Uterus (tissue), 2 donors: ENCODE results near the gene SLX4IP.

Source experiments
- POLR2A ChIP-seq, 2 donors: fragments of 450-650 bp; IDR thresholded peaks; one replicate each; pipeline ENCODE4 v1.6.1; 2016; ENCODE audit warnings: antibody characterized with exemption in 2 of 2, mild to moderate bottlenecking in 1 of 2, moderate library complexity in 1 of 2
- TF ChIP-seq, protein P1 (sequence below), 4 experiments: fragments of 200-600 bp in 2 of 4; fragments of 450-650 bp in 2 of 4; sonication (generic) in 2 of 4; IDR thresholded peaks; one replicate each; pipeline ENCODE4 v1.5.1; 2016 to 2019; ENCODE audit warnings: antibody characterized with exemption in 4 of 4, mild to moderate bottlenecking in 2 of 4, moderate library complexity in 1 of 4

DNA sequence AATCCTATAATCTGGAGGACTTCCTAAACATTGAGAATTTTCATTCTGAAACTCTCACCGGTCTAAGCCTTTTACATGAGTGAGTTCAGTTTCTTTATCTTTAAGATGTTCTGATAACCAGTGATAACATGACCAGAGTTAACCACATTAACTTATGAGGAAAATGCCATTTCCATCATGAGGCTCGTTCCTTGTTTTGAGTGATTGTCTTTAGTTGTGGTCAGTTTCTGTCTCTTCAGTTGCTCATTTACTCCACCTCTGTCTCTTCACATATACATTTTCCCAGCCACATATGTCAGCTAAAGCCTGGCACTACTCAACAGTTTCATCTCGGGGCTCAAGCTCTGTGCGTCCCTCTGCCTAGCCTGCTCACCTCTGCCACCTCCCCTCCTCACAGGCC is 168.3 kb downstream of the SLX4IP start:
- TF ChIP-seq, protein P1, sequence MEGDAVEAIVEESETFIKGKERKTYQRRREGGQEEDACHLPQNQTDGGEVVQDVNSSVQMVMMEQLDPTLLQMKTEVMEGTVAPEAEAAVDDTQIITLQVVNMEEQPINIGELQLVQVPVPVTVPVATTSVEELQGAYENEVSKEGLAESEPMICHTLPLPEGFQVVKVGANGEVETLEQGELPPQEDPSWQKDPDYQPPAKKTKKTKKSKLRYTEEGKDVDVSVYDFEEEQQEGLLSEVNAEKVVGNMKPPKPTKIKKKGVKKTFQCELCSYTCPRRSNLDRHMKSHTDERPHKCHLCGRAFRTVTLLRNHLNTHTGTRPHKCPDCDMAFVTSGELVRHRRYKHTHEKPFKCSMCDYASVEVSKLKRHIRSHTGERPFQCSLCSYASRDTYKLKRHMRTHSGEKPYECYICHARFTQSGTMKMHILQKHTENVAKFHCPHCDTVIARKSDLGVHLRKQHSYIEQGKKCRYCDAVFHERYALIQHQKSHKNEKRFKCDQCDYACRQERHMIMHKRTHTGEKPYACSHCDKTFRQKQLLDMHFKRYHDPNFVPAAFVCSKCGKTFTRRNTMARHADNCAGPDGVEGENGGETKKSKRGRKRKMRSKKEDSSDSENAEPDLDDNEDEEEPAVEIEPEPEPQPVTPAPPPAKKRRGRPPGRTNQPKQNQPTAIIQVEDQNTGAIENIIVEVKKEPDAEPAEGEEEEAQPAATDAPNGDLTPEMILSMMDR (IDR thresholded peaks at IDR 0.05): no peak
- no peak for TF ChIP-seq POLR2A (IDR thresholded peaks at IDR 0.05)
